ENCODE results near the gene GOLGA5. TPM values are rescaled to one million over a fixed set of nuclear protein-coding genes. Genes with fewer than 3 reads are reported as not detected.

GOLGA5 gene
- total and polyA plus RNA-seq, 2 of the 13 experiments (the other 11 are each of a cell fraction or from before 2014, with no cell fraction given): 31.0 to 40.0 TPM

DNA sequence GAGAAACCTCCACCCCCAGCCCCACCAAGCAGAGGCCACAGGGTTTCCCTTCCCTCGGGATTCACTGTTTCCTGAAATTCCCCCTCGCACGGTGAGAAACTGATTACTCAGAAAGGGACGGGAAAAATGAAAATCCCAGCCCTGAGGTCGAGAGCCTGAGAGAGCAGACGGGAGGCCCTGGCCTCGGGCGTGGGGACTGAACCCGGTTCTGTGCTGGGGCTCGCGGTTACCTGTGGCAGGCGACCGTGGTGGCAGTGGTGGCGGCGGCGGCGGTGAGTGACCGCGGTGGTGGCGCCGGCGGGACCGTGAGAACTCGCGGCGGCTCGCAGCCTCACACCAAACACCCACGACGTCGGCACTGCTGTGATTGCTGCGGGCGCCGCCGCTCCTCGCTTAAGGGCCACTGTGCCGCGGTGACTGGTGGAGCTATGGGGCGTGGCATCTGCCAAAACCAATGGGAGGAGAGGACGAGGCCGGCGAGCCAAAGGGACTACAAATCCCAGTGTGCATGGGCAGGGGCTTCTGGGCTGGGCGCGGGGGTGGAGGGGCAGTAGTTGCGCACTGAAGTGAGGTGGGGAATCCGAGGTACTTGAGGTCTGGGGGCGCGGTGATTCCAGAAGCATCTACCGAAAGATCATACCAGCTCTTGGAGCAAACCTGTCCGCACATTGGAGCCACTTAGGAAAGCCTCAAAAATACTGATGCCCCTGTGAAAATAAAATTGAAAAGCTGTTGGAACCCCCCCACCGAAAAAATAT is 45.7 kb upstream of the GOLGA5 start, which contains the start of gene LGMN (continued):
- TF ChIP-seq SP5 (CRISPR knock-in tag; IDR thresholded peaks at IDR 0.05; ENCODE audit: borderline replicate concordance, low read depth) (no peak), DMAP1 (CRISPR knock-in tag; IDR thresholded peaks at IDR 0.05) (no peak; the same call in 1 of the 2 replicates), ZNF878 (CRISPR knock-in tag; IDR thresholded peaks at IDR 0.05) (0 out of 2 replicates have a peak, but pooled peaks have one; percentile 44), ZNF724P (CRISPR knock-in tag; IDR thresholded peaks at IDR 0.05; ENCODE audit: borderline replicate concordance) (peak; percentile 32; the same call in 1 of the 2 replicates), ZNF678 (CRISPR knock-in tag; IDR thresholded peaks at IDR 0.05) (peak; percentile 84; the same call in 1 of the 2 replicates), ZSCAN29 (CRISPR knock-in tag; conservative IDR thresholded peaks at IDR 0.05) (0 out of 2 replicates have a peak, but pooled peaks have one; percentile 78), SOX13 (IDR thresholded peaks at IDR 0.05) (no peak), SOX13 (CRISPR knock-in tag; conservative IDR thresholded peaks at IDR 0.05 in 1 of 2, IDR thresholded peaks at IDR 0.05 in 1 of 2) (no peak; a peak in 1 of 4 replicates), TCF12 (IDR thresholded peaks at IDR 0.05) (no peak), TCF12 (CRISPR knock-in tag; IDR thresholded peaks at IDR 0.05) (no peak; the same call in 1 of the 2 replicates), KLF15 (CRISPR knock-in tag; IDR thresholded peaks at IDR 0.05; ENCODE audit: borderline replicate concordance) (peak; percentile 84; the same call in 1 of the 2 replicates), SOX5 (CRISPR knock-in tag; IDR thresholded peaks at IDR 0.05; ENCODE audit: borderline replicate concordance) (no peak), CREB1 (IDR thresholded peaks at IDR 0.05) (peak; percentile 58), CREB1 (CRISPR knock-in tag; IDR thresholded peaks at IDR 0.05) (peak; percentile 76), JUND (CRISPR knock-in tag; IDR thresholded peaks at IDR 0.05) (0 out of 2 replicates have a peak, but pooled peaks have one; percentile 60), HOXA9 (CRISPR knock-in tag; IDR thresholded peaks at IDR 0.05; ENCODE audit: borderline replicate concordance) (no peak)
- TF ChIP-seq, protein P1, sequence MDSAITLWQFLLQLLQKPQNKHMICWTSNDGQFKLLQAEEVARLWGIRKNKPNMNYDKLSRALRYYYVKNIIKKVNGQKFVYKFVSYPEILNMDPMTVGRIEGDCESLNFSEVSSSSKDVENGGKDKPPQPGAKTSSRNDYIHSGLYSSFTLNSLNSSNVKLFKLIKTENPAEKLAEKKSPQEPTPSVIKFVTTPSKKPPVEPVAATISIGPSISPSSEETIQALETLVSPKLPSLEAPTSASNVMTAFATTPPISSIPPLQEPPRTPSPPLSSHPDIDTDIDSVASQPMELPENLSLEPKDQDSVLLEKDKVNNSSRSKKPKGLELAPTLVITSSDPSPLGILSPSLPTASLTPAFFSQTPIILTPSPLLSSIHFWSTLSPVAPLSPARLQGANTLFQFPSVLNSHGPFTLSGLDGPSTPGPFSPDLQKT (CRISPR knock-in tag; IDR thresholded peaks at IDR 0.05; ENCODE audit: borderline replicate concordance): no peak
- TF ChIP-seq, protein P2, sequence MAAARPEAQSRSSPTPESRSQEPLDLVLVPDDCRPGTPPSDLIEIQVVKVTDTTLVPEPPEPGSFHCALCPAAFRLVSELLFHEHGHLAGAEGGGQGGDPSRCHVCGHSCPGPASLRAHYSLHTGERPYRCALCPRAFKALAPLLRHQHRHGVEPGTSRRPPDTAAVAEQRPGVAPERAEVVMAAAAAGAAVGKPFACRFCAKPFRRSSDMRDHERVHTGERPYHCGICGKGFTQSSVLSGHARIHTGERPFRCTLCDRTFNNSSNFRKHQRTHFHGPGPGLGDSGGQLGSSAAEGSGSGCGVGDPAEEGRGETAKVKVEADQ (CRISPR knock-in tag; IDR thresholded peaks at IDR 0.05; ENCODE audit: borderline replicate concordance): peak; percentile 77; the same call in 1 of the 2 replicates
- TF ChIP-seq, protein P3, sequence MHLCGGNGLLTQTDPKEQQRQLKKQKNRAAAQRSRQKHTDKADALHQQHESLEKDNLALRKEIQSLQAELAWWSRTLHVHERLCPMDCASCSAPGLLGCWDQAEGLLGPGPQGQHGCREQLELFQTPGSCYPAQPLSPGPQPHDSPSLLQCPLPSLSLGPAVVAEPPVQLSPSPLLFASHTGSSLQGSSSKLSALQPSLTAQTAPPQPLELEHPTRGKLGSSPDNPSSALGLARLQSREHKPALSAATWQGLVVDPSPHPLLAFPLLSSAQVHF (CRISPR knock-in tag; IDR thresholded peaks at IDR 0.05): no peak
- TF ChIP-seq, protein P4, sequence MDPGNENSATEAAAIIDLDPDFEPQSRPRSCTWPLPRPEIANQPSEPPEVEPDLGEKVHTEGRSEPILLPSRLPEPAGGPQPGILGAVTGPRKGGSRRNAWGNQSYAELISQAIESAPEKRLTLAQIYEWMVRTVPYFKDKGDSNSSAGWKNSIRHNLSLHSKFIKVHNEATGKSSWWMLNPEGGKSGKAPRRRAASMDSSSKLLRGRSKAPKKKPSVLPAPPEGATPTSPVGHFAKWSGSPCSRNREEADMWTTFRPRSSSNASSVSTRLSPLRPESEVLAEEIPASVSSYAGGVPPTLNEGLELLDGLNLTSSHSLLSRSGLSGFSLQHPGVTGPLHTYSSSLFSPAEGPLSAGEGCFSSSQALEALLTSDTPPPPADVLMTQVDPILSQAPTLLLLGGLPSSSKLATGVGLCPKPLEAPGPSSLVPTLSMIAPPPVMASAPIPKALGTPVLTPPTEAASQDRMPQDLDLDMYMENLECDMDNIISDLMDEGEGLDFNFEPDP (CRISPR knock-in tag; conservative IDR thresholded peaks at IDR 0.05): no peak
- TF ChIP-seq, protein P5, sequence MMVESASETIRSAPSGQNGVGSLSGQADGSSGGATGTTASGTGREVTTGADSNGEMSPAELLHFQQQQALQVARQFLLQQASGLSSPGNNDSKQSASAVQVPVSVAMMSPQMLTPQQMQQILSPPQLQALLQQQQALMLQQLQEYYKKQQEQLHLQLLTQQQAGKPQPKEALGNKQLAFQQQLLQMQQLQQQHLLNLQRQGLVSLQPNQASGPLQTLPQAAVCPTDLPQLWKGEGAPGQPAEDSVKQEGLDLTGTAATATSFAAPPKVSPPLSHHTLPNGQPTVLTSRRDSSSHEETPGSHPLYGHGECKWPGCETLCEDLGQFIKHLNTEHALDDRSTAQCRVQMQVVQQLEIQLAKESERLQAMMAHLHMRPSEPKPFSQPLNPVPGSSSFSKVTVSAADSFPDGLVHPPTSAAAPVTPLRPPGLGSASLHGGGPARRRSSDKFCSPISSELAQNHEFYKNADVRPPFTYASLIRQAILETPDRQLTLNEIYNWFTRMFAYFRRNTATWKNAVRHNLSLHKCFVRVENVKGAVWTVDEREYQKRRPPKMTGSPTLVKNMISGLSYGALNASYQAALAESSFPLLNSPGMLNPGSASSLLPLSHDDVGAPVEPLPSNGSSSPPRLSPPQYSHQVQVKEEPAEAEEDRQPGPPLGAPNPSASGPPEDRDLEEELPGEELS (CRISPR knock-in tag; IDR thresholded peaks at IDR 0.05): no peak
- TF ChIP-seq, protein P6, sequence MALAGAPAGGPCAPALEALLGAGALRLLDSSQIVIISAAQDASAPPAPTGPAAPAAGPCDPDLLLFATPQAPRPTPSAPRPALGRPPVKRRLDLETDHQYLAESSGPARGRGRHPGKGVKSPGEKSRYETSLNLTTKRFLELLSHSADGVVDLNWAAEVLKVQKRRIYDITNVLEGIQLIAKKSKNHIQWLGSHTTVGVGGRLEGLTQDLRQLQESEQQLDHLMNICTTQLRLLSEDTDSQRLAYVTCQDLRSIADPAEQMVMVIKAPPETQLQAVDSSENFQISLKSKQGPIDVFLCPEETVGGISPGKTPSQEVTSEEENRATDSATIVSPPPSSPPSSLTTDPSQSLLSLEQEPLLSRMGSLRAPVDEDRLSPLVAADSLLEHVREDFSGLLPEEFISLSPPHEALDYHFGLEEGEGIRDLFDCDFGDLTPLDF (CRISPR knock-in tag; IDR thresholded peaks at IDR 0.05): no peak; the same call in 1 of the 2 replicates

Data from HepG2 (cell line).